Measurements from ENCODE around the gene SRRT. TPM values are rescaled to one million over a fixed set of nuclear protein-coding genes. Genes with fewer than 3 reads are reported as not detected.

SRRT gene, protein sequence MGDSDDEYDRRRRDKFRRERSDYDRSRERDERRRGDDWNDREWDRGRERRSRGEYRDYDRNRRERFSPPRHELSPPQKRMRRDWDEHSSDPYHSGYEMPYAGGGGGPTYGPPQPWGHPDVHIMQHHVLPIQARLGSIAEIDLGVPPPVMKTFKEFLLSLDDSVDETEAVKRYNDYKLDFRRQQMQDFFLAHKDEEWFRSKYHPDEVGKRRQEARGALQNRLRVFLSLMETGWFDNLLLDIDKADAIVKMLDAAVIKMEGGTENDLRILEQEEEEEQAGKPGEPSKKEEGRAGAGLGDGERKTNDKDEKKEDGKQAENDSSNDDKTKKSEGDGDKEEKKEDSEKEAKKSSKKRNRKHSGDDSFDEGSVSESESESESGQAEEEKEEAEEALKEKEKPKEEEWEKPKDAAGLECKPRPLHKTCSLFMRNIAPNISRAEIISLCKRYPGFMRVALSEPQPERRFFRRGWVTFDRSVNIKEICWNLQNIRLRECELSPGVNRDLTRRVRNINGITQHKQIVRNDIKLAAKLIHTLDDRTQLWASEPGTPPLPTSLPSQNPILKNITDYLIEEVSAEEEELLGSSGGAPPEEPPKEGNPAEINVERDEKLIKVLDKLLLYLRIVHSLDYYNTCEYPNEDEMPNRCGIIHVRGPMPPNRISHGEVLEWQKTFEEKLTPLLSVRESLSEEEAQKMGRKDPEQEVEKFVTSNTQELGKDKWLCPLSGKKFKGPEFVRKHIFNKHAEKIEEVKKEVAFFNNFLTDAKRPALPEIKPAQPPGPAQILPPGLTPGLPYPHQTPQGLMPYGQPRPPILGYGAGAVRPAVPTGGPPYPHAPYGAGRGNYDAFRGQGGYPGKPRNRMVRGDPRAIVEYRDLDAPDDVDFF
- 199 and 202 TPM in 2 replicates for total RNA-seq
- 51.9 and 58.6 TPM in 2 replicates for polyA plus RNA-seq
- polyA plus RNA-seq (2011; cell fraction: cytosol; rRNA removed): 56.1 and 57.3 TPM in 2 replicates
- 334 and 404 TPM in 2 replicates for polyA plus RNA-seq (2011; cell fraction: nucleus; rRNA removed)
- polyA plus RNA-seq (2012): 88.7 and 117 TPM in 2 replicates
- polyA minus RNA-seq: 60.4 and 90.5 TPM in 2 replicates
- polyA minus RNA-seq (2011; cell fraction: cytosol; rRNA and poly(A)+ RNA removed): 52.0 TPM
- 66.1 and 79.9 TPM in 2 replicates for polyA minus RNA-seq (2011; cell fraction: nucleus; rRNA and poly(A)+ RNA removed)
- Bru-seq, nascent RNA: percentile 84 among the genes with signal in this experiment
- BruChase-seq, experiment 1, labeled RNA remaining after a 6-hour chase: percentile 98 among the genes with signal in this experiment
- BruChase-seq, experiment 2, labeled RNA remaining after a 2-hour chase: percentile 97 among the genes with signal in this experiment
- long read RNA-seq, transcript SRRT-217 (20 exons, 2,893 nt): minor isoform, 7 of 220 reads
- long read RNA-seq, transcript SRRT-213 (20 exons, 2,905 nt): minor isoform, 60 of 220 reads
- long read RNA-seq, transcript SRRT-216 (20 exons, 2,955 nt): minor isoform, 16 of 220 reads
- long read RNA-seq, transcript SRRT-215 (20 exons, 2,964 nt): major isoform, 64 of 220 reads
- long read RNA-seq, partial matches to known transcripts: 56 of 220 reads
- long read RNA-seq, other reads (novel, unspliced or antisense): 14 of 220 reads

DNA sequence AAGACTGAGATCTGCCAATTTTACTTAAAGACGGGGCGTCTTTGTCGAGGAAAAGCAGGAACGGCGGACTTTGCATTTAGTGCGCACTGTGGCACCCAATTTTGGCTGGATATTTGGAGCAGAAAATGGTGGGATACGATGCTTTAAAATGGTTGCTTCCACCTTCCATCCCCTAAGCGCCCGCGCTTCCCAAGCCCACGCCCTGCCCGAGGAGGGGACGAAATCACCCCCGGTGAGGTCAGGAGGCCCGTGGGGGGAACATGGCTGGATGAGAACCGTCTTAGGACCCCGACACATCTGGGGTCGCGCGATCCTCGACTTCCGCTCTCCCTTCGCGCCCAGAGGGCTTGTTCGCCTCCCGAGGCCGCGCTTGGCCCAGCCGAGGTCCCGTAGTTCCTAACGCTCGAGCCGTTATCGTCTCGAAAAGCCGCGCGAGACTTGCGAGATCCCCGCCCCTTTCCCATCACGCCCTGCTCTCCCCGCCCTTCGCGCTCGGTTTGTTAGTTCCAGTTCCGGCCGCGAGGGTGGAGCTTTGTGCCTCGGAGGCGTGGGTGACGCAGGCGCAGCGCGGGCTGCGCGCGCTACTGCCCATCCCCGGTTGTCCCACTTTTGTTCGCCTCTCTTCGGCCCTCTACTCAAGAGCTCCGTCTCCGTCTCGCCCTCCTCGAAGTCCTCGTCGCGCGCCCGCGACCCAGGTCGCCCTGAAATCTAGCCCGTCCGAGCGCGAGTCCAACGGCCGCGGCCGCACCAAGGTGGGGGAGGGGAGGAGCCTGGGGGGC lies at the start of gene SRRT:
SRRT (plus strand) TSS at position 527 of the 779 bp plus-strand sequence. CDS start 488 bp downstream, outside the sequence.
- H3K4me2 ChIP-seq (ENCODE audit: insufficient read depth, low read length): peak within 1 kb of the TSS; percentile 97
- CTCF ChIA-PET: interaction anchor here (0.7 to 2.4 kb wide), 10 partner anchors 9 to 203 kb away, joined by 3 to 14 read pairs (median 4); partner anchors contain the start of genes POP7, SLC12A9 and UFSP1
- H4K20me1 ChIP-seq (replicated peaks; ENCODE audit: control insufficient read depth, extremely low read depth, insufficient read depth, low read length): no peaks in the 10 kb centered on the region
- peaks cover 51% of the 10 kb centered on the region for H3K79me2 ChIP-seq (ENCODE audit: control insufficient read depth, insufficient read depth, low read length)
- intact Hi-C loops (cut with micrococcal nuclease) (loop anchor here (1.0 to 2.0 kb wide), 3 partner anchors 7 to 22 kb away; partner anchors contain the start of genes SLC12A9 and TRIP6), dilution Hi-C loops (cut with MboI; ENCODE audit: extremely low pct_ligation_motif_present, low sequenced_read_pairs) (no loop called here)
- no peaks in the 10 kb centered on the region for H3K27me3 ChIP-seq (ENCODE audit: control insufficient read depth in 2 of 2, insufficient read depth in 2 of 2, low read length in 2 of 2)
- H3K9me3 ChIP-seq (replicated peaks; ENCODE audit: control insufficient read depth, insufficient read depth, low read length): no peaks in the 10 kb centered on the region
- peak within 1 kb of the TSS; percentile 89 for H3K27ac ChIP-seq (ENCODE audit: insufficient read depth, low read depth, low read length)
- POLR2A ChIA-PET: interaction anchor here (0.6 to 2.5 kb wide), 8 partner anchors 8 to 1530 kb away, joined by 3 to 27 read pairs (median 4); partner anchors contain the start of genes EPHB4, MOSPD3, POP7 and TRIP6
- H3K9ac ChIP-seq (replicated peaks; ENCODE audit: extremely low read depth, insufficient read depth, low read length): peak within 1 kb of the TSS; percentile 93
- peak within 1 kb of the TSS; percentile 87 for H2AFZ ChIP-seq (ENCODE audit: low read depth, low read length)
- H3K9me1 ChIP-seq (replicated peaks; ENCODE audit: control insufficient read depth, extremely low read depth, insufficient read depth, low read length): no peaks in the 10 kb centered on the region
- peaks cover 19 to 20% of the 10 kb centered on the region in 2 experiments for H3K36me3 ChIP-seq (ENCODE audit: control insufficient read depth in 2 of 2, extremely low read depth in 1 of 2, insufficient read depth in 2 of 2, low read length in 2 of 2)
- FAIRE-seq (peak; percentile 98), DNase-seq (ENCODE audit: low read depth, low spot score) (peak; percentile 97)
- peaks cover 19% of the 10 kb centered on the region for H3K4me1 ChIP-seq (ENCODE audit: control insufficient read depth, extremely low read depth, insufficient read depth, low read length)
- TSS peak; percentile 97 for BruUV-seq (replicated peaks)
- peak within 1 kb of the TSS; percentile 72 to 84 (median 79) for H3K4me3 ChIP-seq (replicated peaks in 1 of 3; ENCODE audit: insufficient read depth in 1 of 3, low read depth in 1 of 3, low read length in 3 of 3)
- no peak for TF ChIP-seq GATA2 (IDR thresholded peaks at IDR 0.05; ENCODE audit: insufficient read depth, insufficient read length, low read depth, low read length)
- TF ChIP-seq, protein P1, sequence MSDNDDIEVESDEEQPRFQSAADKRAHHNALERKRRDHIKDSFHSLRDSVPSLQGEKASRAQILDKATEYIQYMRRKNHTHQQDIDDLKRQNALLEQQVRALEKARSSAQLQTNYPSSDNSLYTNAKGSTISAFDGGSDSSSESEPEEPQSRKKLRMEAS (IDR thresholded peaks at IDR 0.05; ENCODE audit: insufficient read depth, insufficient read length): peak; percentile 27
- no peak for TF ChIP-seq EZH2 (IDR thresholded peaks at IDR 0.05; ENCODE audit: borderline replicate concordance, low read depth, low read length, severe bottlenecking)
- TF ChIP-seq, protein P2, sequence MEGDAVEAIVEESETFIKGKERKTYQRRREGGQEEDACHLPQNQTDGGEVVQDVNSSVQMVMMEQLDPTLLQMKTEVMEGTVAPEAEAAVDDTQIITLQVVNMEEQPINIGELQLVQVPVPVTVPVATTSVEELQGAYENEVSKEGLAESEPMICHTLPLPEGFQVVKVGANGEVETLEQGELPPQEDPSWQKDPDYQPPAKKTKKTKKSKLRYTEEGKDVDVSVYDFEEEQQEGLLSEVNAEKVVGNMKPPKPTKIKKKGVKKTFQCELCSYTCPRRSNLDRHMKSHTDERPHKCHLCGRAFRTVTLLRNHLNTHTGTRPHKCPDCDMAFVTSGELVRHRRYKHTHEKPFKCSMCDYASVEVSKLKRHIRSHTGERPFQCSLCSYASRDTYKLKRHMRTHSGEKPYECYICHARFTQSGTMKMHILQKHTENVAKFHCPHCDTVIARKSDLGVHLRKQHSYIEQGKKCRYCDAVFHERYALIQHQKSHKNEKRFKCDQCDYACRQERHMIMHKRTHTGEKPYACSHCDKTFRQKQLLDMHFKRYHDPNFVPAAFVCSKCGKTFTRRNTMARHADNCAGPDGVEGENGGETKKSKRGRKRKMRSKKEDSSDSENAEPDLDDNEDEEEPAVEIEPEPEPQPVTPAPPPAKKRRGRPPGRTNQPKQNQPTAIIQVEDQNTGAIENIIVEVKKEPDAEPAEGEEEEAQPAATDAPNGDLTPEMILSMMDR (IDR thresholded peaks at IDR 0.05; ENCODE audit: extremely low read depth in 1 of 2, insufficient read depth in 1 of 2, low read depth in 1 of 2, low read length in 2 of 2): peak in 1 of 2 donors; percentile 31
- TF ChIP-seq FOS (IDR thresholded peaks at IDR 0.05; ENCODE audit: borderline replicate concordance, insufficient read depth, low read length): no peak
- no peak for TF ChIP-seq MYC (IDR thresholded peaks at IDR 0.05; ENCODE audit: low read depth, low read length)
- TF ChIP-seq POLR2A (IDR thresholded peaks at IDR 0.05; ENCODE audit: low read depth, low read length): peak; percentile 91
- TF ChIP-seq JUN (IDR thresholded peaks at IDR 0.05; ENCODE audit: borderline replicate concordance, insufficient read depth, insufficient read length, low read depth): no peak
- TF ChIP-seq POLR2AphosphoS5 (IDR thresholded peaks at IDR 0.05; ENCODE audit: insufficient read depth, low read depth, low read length): peak; percentile 96
